ENCODE measurements around the gene ADAMTSL1. TPM values are rescaled to one million over a fixed set of nuclear protein-coding genes. Genes with fewer than 3 reads are reported as not detected.

ADAMTSL1 gene
- total RNA-seq, 1 experiment from 2014 or later, result not detected

GRCh38 chr9:18495065-18495464, 21.1 kb downstream of the ADAMTSL1 start:
- in situ Hi-C loops (cut with HindIII; ENCODE audit: low pct_unique_long_range_greater_than_20kb, low sequenced_read_pairs), result no loop called here
- no peaks in the 10 kb centered on the region for H3K27me3 ChIP-seq (ENCODE audit: control insufficient read depth, insufficient read depth, low read length)
- no peaks in the 10 kb centered on the region for H3K36me3 ChIP-seq (ENCODE audit: control insufficient read depth, insufficient read depth, low read length)
- POLR2A ChIA-PET, result no interaction called here
- ATAC-seq (no peak), DNase-seq (ENCODE audit: low read depth, low spot score) (no peak)
- H3K4me3 ChIP-seq (ENCODE audit: low read depth in 2 of 2, low read length in 2 of 2), result no peak overlapping the region
- CTCF ChIA-PET, result no interaction called here
- H3K9me3 ChIP-seq (ENCODE audit: control insufficient read depth, insufficient read depth, low read depth, low read length), result no peaks in the 10 kb centered on the region
- intact Hi-C loops (cut with micrococcal nuclease; ENCODE audit: unreplicated experiment), result no loop called here
- no peak for TF ChIP-seq CTCF (IDR thresholded peaks at IDR 0.05)
- TF ChIP-seq, protein P1, sequence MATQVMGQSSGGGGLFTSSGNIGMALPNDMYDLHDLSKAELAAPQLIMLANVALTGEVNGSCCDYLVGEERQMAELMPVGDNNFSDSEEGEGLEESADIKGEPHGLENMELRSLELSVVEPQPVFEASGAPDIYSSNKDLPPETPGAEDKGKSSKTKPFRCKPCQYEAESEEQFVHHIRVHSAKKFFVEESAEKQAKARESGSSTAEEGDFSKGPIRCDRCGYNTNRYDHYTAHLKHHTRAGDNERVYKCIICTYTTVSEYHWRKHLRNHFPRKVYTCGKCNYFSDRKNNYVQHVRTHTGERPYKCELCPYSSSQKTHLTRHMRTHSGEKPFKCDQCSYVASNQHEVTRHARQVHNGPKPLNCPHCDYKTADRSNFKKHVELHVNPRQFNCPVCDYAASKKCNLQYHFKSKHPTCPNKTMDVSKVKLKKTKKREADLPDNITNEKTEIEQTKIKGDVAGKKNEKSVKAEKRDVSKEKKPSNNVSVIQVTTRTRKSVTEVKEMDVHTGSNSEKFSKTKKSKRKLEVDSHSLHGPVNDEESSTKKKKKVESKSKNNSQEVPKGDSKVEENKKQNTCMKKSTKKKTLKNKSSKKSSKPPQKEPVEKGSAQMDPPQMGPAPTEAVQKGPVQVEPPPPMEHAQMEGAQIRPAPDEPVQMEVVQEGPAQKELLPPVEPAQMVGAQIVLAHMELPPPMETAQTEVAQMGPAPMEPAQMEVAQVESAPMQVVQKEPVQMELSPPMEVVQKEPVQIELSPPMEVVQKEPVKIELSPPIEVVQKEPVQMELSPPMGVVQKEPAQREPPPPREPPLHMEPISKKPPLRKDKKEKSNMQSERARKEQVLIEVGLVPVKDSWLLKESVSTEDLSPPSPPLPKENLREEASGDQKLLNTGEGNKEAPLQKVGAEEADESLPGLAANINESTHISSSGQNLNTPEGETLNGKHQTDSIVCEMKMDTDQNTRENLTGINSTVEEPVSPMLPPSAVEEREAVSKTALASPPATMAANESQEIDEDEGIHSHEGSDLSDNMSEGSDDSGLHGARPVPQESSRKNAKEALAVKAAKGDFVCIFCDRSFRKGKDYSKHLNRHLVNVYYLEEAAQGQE (IDR thresholded peaks at IDR 0.05; ENCODE audit: insufficient read depth in 1 of 2, low read depth in 2 of 2, low read length in 1 of 2), result no peak
- no peak for TF ChIP-seq POLR2AphosphoS5 (IDR thresholded peaks at IDR 0.05; ENCODE audit: low read depth, low read length)
- TF ChIP-seq TCF7L2 (IDR thresholded peaks at IDR 0.05; ENCODE audit: low read depth, low read length), result no peak
- TF ChIP-seq SIN3A (IDR thresholded peaks at IDR 0.05; ENCODE audit: borderline replicate concordance, insufficient read depth, low read depth, low read length), result no peak
- BruUV-seq (replicated peaks), result no TSS peak
- no peaks in the 10 kb centered on the region for H3K4me1 ChIP-seq (ENCODE audit: control insufficient read depth, insufficient read depth, low read length)
- H3K27ac ChIP-seq (ENCODE audit: low read length), result no peak overlapping the region

- no peaks in the 10 kb centered on the region for H3K9me3 ChIP-seq (ENCODE audit: control insufficient read depth, insufficient read depth, low read depth, low read length)
- no peak for DNase-seq (ENCODE audit: low read depth, low spot score)
- H3K27ac ChIP-seq (ENCODE audit: low read length), result no peak overlapping the region
- ChIA-PET CTCF (no interaction called here), POLR2A (no interaction called here)
- no peak for TF ChIP-seq POLR2AphosphoS5 (IDR thresholded peaks at IDR 0.05; ENCODE audit: low read depth, low read length)
- no peak for TF ChIP-seq TCF7L2 (IDR thresholded peaks at IDR 0.05; ENCODE audit: low read depth, low read length)
- TF ChIP-seq SIN3A (IDR thresholded peaks at IDR 0.05; ENCODE audit: borderline replicate concordance, insufficient read depth, low read depth, low read length), result no peak
- TF ChIP-seq, protein P1 (IDR thresholded peaks at IDR 0.05; ENCODE audit: insufficient read depth in 1 of 2, low read depth in 2 of 2, low read length in 1 of 2), result no peak
- TF ChIP-seq CTCF (IDR thresholded peaks at IDR 0.05), result no peak
- in situ Hi-C loops (cut with HindIII; ENCODE audit: low pct_unique_long_range_greater_than_20kb, low sequenced_read_pairs) (no loop called here), intact Hi-C loops (cut with micrococcal nuclease; ENCODE audit: unreplicated experiment) (no loop called here)
- H3K4me1 ChIP-seq (ENCODE audit: control insufficient read depth, insufficient read depth, low read length), result no peaks in the 10 kb centered on the region
- H3K27me3 ChIP-seq (ENCODE audit: control insufficient read depth, insufficient read depth, low read length), result no peaks in the 10 kb centered on the region
- no peaks in the 10 kb centered on the region for H3K36me3 ChIP-seq (ENCODE audit: control insufficient read depth, insufficient read depth, low read length)
- H3K4me3 ChIP-seq (ENCODE audit: low read depth in 2 of 2, low read length in 2 of 2), result no peak overlapping the region
- ATAC-seq, result no peak
- no TSS peak for BruUV-seq (replicated peaks)
These were observed 22.5 kb downstream of the ADAMTSL1 start for GRCh38 chr9:18496256-18497000.

All from Panc1 (cell line).